Endothelial cell (in vitro differentiated cells): ENCODE measurements around the gene TPST1. TPM values are rescaled to one million over a fixed set of nuclear protein-coding genes. Genes with fewer than 3 reads are reported as not detected.
"Not testable (repeated sequence)": the region's sequence is repeated elsewhere in the genome, so short reads cannot be mapped to it uniquely, and the experiment has no call there.

ENCODE experiments used
- DNase-seq: peaks from one replicate; pipeline ENCODE4 v3.0.0; 2021; ENCODE audit warnings: low spot score
- H3K27ac Mint-ChIP-seq: one replicate; pipeline ENCODE4 v1.8.0; 2021; ENCODE audit warnings: mixed read lengths, inconsistent platforms; ENCODE audit not compliant: unreplicated experiment
- H3K27me3 Mint-ChIP-seq: one replicate; pipeline ENCODE4 v1.8.0; 2021; ENCODE audit warnings: mild to moderate bottlenecking, moderate library complexity, mixed read lengths, inconsistent platforms; ENCODE audit not compliant: unreplicated experiment
- H3K36me3 Mint-ChIP-seq: one replicate; pipeline ENCODE4 v1.8.0; 2021; ENCODE audit warnings: mild to moderate bottlenecking, low read depth, mixed read lengths, inconsistent platforms; ENCODE audit not compliant: unreplicated experiment
- H3K4me1 Mint-ChIP-seq: one replicate; pipeline ENCODE4 v1.8.0; 2021; ENCODE audit warnings: mild to moderate bottlenecking, mixed read lengths, inconsistent platforms; ENCODE audit not compliant: unreplicated experiment
- H3K4me3 Mint-ChIP-seq: one replicate; pipeline ENCODE4 v1.8.0; 2021; ENCODE audit warnings: mild to moderate bottlenecking, mixed read lengths, inconsistent platforms; ENCODE audit not compliant: unreplicated experiment
- H3K9me3 Mint-ChIP-seq: one replicate; pipeline ENCODE4 v1.8.0; 2021; ENCODE audit warnings: mixed read lengths, inconsistent platforms; ENCODE audit not compliant: unreplicated experiment
- total RNA-seq: library from RNA; stranded (reverse); fragmentation: NEBNext Ultra II Directional; extraction: Animal tissue kit (Norgen Biotek cat#: 25700); gene quantifications from one replicate; pipeline ENCODE4 v1.2.1, GENCODE V29; 2021; ENCODE audit not compliant: unreplicated experiment
- TF ChIP-seq, protein P1 (sequence below): fragments of 200-600 bp; sonication (generic); IDR thresholded peaks from one replicate; pipeline ENCODE4 v1.5.0; 2021; ENCODE audit warnings: antibody characterized with exemption; ENCODE audit not compliant: unreplicated experiment

TPST1 gene
- total RNA-seq, 1 donor from 2014 or later: 17.7 TPM

DNA sequence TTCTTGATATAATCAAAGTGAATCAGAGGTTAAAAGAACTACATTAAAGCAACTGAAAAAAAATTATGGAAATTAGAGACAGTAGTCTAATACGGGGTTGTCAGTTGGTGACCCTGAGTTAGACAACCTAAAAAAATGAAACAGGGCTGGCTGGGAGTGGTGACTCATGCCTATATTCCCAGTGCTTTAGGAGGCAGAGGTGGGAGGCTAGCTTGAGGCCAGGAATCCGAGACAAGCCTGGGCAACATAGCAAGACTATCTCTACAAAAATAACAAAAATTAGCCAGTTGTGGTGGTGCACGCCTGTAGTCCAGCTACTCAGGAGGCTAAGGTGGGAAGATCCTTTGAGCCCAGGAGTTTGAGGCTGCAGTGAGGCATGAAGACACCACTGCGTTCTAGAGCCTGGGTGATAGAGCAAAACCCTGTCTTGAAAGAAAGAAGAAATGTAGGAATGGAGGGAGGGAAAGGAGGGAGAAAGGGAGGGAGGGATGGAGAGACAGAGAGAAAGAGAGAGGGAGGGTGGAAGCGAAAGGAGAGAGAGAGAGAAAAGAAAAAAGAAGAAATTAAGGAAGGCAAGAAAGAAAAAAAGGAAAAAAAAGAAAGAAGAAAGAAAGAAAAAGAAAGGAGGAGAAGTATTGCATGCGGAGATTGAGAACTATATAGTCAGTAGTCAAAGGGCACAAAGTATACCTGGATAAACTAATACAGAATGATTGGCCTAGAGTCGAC is 166.1 kb downstream of the TPST1 start:
- TF ChIP-seq, protein P1, sequence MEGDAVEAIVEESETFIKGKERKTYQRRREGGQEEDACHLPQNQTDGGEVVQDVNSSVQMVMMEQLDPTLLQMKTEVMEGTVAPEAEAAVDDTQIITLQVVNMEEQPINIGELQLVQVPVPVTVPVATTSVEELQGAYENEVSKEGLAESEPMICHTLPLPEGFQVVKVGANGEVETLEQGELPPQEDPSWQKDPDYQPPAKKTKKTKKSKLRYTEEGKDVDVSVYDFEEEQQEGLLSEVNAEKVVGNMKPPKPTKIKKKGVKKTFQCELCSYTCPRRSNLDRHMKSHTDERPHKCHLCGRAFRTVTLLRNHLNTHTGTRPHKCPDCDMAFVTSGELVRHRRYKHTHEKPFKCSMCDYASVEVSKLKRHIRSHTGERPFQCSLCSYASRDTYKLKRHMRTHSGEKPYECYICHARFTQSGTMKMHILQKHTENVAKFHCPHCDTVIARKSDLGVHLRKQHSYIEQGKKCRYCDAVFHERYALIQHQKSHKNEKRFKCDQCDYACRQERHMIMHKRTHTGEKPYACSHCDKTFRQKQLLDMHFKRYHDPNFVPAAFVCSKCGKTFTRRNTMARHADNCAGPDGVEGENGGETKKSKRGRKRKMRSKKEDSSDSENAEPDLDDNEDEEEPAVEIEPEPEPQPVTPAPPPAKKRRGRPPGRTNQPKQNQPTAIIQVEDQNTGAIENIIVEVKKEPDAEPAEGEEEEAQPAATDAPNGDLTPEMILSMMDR: no peak
- DNase-seq: no peak
- Mint-ChIP-seq H3K27ac (no peak overlapping the region), H3K36me3 (peaks cover 5% of the 10 kb centered on the region), H3K9me3 (no peaks in the 10 kb centered on the region), H3K4me3 (no peak overlapping the region), H3K27me3 (peaks cover 9% of the 10 kb centered on the region), H3K4me1 (no peaks in the 10 kb centered on the region)

GRCh38 chr7:66374141-66374840 is 169.2 kb downstream of the TPST1 start:
- not testable (repeated sequence) for H3K4me1 Mint-ChIP-seq, H3K27ac Mint-ChIP-seq, H3K27me3 Mint-ChIP-seq, H3K9me3 Mint-ChIP-seq, DNase-seq, H3K4me3 Mint-ChIP-seq
- H3K36me3 Mint-ChIP-seq: peaks cover 21% of the 10 kb centered on the region

GRCh38 chr7:66376264-66376945 is 171.3 kb downstream of the TPST1 start:
- peaks cover 27% of the 10 kb centered on the region for H3K36me3 Mint-ChIP-seq
- no peak for DNase-seq
- peak overlapping the region; percentile 80 for H3K4me3 Mint-ChIP-seq
- no peak overlapping the region for H3K27ac Mint-ChIP-seq
- H3K27me3 Mint-ChIP-seq: peaks cover 10% of the 10 kb centered on the region
- no peaks in the 10 kb centered on the region for H3K4me1 Mint-ChIP-seq
- no peaks in the 10 kb centered on the region for H3K9me3 Mint-ChIP-seq
- TF ChIP-seq, protein P1: no peak

- Mint-ChIP-seq H3K36me3 (peaks cover 27% of the 10 kb centered on the region), H3K4me1 (no peaks in the 10 kb centered on the region), H3K4me3 (no peak overlapping the region), H3K9me3 (no peaks in the 10 kb centered on the region), H3K27me3 (peaks cover 10% of the 10 kb centered on the region), H3K27ac (no peak overlapping the region)
- DNase-seq: no peak
- TF ChIP-seq, protein P1: no peak
These were observed 171.9 kb downstream of the TPST1 start for GRCh38 chr7:66377045-66377444.

DNA sequence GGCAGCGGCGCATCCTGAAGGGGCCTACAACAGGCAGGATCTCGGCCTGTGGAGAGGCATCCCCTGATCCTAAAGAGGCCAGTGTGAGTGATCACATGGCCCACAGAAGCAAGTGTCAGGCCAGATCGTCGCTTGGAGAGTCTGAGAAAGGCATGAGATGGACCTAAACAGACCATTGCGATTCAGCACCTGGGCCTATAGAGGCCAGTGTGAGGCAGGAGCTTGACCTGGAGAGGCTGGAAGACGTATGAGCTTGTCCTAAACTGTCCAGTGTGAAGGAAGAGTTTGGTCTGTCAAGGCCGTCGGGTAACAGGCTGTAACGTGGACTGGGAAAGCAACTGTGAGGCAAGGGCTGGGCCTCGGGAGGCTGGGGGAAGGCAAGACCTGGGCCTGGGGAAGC is 172.6 kb downstream of the TPST1 start:
- H3K9me3 Mint-ChIP-seq: no peaks in the 10 kb centered on the region
- H3K27me3 Mint-ChIP-seq: peaks cover 12% of the 10 kb centered on the region
- H3K4me3 Mint-ChIP-seq: no peak overlapping the region
- peaks cover 27% of the 10 kb centered on the region for H3K36me3 Mint-ChIP-seq
- no peaks in the 10 kb centered on the region for H3K4me1 Mint-ChIP-seq
- TF ChIP-seq, protein P1: no peak
- DNase-seq: no peak
- H3K27ac Mint-ChIP-seq: no peak overlapping the region
